Mesenteric fat pad (tissue), 1 donor: ENCODE results near the gene MYH10. TPM values are rescaled to one million over a fixed set of nuclear protein-coding genes. Genes with fewer than 3 reads are reported as not detected.
"Not testable (repeated sequence)": the region's sequence is repeated elsewhere in the genome, so short reads cannot be mapped to it uniquely, and the experiment has no call there.

Experiments
- DNase-seq: peaks from one replicate; pipeline ENCODE4 v3.0.0-alpha.2; 2020; ENCODE audit warnings: low spot score
- total RNA-seq: library from RNA; stranded (reverse); fragmentation: NEBNext Ultra II Directional; extraction: Animal tissue kit (Norgen Biotek cat#: 25700); gene quantifications from one replicate; pipeline ENCODE4 v1.2.1, GENCODE V29; 2021
- donor health status: DM: yes; HTN: yes; CAD: no.

MYH10 gene
- total RNA-seq, 1 donor from 2014 or later: 63.4 TPM

DNA sequence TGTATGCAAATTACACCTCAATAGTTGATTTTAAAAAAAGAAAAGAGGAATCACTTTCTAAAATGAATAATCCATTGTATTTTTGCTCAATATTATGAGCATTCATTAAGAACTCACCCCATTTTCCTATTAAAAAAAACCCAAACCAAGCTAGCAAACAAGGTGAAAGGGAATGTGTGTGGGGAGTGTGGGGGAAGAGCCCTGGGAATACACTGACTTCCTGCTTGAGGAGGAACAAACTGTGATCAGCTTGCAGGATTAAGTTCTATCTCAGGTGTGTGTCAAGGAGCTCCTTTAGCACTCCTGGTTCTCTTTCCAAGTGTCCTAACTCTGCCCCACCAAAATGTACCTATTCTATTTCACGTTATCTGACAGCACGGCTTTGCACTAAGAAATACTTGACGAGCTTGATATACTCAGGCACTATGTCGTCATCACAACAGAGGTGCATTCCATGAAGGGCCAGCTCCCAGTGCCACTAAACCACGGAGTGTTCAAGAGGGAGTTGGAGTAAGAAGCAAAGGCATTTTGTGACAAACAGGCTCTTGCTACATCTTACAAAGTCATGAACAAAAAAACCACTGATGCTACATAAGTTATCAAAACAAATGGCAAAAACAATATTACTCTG lies 73.2 kb downstream of the MYH10 start:
- DNase-seq: no peak

DNA sequence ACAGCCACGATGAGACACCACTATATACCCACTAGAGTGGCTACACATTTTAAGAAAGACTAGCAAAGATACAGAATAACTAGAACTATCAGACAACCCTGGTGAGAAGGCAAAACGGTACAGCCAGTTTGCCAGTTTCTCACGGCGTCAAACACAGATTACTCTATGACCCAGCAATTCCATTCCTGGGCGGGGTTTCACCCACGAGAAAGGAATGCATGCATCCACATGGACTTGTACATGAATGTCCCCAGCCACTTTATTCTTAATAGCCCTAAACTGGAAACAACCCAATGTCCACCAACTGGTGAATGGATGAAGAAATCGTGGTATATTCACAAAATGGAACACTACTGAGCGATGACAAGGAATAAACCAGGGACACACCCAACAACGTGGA lies 74.5 kb downstream of the MYH10 start:
- DNase-seq: no peak

GRCh38 chr17:8555062-8555461 lies 75.5 kb downstream of the MYH10 start:
- DNase-seq: no peak

GRCh38 chr17:8552577-8553320 lies 77.8 kb downstream of the MYH10 start:
- DNase-seq: no peak

DNA sequence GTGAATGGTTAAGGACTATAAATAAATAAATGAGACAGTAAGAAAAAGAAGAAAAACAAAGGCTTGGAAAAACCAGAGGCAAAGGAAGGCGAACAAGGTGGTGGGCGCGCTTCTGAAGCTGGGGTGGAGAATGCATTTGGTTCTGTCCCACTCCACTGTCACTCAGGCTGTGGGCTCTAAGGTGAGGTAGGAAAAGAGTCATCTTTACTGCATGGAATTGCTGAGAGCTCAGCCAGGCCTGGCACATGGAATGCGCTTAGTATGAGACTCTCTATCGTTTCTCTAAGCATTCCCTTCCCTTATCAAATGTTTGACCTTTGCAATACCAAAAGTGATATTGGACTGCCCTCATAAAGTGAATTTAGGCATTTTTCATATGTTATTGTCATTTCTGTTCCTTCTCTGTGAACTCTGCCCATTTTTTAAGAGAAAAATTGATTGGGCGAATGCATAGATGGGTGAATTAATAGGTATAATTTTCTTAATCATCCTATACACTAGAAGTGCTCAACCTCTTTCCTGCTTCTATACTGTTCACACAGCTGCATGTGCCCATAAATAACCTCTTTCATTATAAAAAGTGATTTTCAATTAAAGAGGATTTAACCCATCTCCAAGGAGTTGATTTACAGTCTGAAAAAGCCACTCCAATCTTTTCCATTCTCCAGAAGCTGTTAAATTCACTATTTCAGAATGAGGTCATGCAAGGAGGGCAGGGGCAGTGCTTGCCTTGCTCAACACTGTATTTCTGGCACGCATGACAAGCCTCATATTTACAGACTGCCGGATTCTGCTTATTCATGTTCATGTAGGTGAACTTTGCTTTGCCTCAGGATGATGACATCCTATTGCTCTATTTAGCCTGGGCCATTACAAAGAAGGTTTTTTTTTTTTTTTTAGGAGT lies 87.7 kb downstream of the MYH10 start:
- DNase-seq: no peak

GRCh38 chr17:8539976-8540375 lies 90.5 kb downstream of the MYH10 start:
- DNase-seq: not testable (repeated sequence)

DNA sequence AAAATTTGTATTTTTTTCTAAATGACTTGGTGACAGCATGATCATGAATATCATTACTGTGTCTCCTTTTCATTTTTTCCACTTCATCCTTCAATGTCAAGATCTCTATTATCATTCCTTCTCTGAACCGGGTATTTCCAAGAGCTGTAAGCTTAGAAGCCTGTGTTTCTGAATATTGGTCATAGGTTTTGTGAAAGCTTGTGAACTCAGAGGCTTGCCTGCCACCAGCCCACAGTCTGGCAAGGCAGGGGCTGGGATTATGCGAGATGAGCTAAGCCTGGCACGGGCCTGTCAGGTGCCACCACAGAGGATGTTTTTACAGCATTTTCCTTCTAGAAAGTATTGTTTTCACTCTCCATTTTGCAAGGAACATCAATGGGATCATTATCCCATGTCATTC lies 92.8 kb downstream of the MYH10 start:
- no peak for DNase-seq

- no peak for DNase-seq
Measured at GRCh38 chr17:8534498-8535188, 95.9 kb downstream of the MYH10 start.

DNA sequence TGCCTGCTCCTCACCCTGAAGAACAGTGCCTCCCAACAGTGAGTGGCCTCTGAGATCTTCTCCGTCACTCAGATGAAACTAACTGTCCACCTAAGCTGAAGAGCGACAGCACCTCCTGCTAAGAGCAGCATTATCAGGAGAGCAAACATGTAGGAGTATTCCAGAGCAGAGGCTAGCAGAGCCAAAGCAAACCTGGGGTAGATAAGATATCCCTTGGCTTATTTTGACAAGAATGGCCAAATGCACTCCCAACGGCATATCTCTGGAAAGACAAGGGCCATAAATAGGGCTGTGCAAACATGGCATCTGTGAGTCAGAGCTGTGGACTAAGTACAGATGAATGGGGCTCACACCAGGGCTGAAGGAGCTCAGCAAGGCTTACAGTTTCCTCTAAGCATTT lies 98.5 kb downstream of the MYH10 start:
- no peak for DNase-seq

DNA sequence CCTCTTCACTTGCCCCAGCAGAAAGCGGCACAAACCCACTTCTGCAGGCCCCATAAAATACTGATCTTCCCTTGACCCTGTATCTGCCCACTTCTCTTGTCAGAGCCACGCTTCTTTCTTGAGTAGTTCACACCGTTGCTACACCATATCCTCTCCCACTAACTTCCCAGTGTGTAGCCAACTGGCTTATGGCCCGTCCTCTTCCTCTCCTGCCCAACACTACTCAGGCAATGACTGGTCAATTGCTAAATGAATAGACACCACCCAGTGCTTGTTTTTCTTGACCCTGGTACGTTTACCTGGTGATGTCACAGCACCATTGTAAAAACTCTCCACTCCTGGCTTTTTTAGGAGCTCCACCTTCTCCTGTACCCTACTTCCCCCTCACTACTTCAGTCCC lies 107.9 kb downstream of the MYH10 start:
- no peak for DNase-seq

DNA sequence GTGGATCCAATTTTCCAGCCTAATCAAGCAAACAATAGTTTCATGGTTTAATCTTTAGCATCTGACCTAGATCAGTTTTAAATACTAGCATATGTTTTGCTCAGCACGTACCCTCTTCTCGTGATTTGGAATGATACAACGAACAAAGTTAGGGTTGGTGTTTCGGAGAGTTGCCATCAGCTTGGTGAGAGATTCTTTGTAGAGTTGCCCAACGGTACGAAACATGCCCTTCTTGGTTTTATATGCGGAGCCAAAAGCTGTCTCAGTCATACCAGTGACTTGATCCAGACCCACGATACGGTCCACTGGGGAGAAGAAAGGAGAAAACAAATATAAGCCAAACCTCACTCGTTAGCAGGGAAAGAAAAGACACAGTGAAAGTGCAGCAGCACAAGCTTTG lies 109.5 kb downstream of the MYH10 start:
- no peak for DNase-seq

- DNase-seq: no peak
Measured at GRCh38 chr17:8518850-8519249, 111.7 kb downstream of the MYH10 start.

GRCh38 chr17:8518326-8518725 lies 112.2 kb downstream of the MYH10 start:
- no peak for DNase-seq

DNA sequence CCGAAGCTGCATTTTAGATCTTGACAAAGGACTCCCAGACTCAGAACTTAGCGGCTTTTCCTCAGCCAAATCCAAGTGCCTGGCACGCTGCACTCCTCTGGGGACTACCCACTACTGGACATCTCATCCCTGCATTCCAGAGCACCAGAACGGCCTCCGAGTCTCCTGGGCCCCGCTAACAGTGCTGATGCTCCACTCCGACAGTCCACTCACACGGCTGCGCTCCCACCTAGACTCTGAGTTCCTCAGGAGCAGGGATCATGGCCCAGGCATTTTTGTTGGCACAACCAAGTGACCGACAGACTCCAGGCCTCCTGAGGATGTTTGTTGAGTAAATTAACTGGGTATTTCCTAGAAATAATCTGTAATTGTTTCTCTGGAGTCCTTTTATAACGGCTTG lies 115.7 kb downstream of the MYH10 start:
- no peak for DNase-seq

DNA sequence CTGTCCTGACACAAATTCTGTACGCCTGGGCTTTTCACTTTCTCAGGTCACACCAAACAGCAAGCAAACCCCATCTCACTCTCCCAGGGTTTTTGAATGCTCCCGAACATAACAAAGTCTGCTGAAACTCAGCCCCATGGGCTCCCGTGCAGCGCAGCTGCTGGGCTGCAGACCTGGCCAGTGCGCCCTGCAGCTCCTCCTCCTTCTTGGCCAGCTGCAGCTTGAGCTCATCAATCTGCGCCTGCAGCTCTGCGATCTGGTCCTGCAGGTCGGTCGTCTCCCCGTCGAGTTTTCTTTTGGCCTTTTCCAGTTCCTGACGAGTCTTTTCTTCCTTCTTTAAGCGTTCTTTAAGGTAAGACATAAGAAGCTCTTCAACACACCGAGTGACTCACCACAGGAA lies 124.4 kb downstream of the MYH10 start:
- no peak for DNase-seq

GRCh38 chr17:8504460-8505207 lies 125.9 kb downstream of the MYH10 start:
- DNase-seq: no peak

DNA sequence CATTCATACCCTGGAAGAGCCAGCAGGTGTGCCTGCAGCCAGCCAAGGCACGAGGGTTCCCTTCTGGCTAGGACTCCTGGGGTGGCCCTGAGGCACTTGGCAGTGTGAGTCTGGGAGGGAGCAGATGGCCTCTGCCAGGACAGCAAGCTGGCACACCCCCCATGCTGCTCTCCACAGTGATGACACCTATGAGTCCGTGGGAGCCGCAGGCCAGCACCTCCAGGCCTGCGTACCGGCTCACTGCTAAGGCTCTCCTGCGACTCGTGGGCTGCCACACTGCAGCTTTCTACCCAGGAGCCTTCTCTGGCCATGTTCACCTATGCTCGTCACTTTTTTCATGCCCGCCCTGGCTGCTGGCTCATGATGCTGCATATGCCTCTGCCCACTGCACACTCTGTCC lies 126.7 kb downstream of the MYH10 start:
- DNase-seq: no peak

GRCh38 chr17:8503368-8503767 lies 127.2 kb downstream of the MYH10 start:
- no peak for DNase-seq

DNA sequence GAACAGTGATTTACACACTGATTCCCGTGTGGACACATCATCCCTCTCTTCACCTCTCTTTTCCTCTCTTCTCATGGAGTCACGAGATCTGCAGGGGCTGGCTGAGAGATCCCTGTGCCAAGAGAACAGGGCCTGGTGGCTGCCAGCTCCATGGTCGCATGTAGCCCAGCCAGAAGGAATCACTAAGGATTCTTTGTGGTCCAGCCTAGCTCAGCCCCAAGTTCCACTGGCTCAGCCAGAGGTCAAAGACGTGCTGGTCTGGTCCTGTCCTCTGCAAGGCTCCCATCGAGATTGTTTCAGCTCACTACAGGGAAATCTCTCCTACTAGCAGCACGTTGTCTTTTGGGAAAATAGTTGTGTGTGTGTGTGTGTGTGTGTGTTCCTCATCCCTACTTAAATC lies 128.4 kb downstream of the MYH10 start:
- DNase-seq: no peak

DNA sequence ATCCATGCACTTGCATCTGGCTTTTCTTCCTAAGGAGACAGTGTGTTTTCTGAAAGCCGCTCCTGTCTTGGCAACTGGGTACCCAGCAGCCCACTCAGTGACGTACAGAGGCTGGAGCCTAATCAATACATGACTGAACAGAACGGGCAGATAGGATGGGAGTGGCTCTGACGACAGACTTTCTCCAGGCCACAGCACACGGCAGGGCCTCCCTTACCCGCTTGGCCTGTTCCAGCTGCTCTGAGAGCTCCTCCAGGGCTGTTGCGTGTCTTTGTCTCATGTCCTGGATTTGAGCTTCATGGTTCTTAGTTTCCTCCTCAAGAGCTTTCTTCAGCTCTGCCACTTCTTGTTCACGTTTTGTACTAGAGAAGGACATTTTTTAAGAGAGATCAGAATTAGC lies 129.9 kb downstream of the MYH10 start:
- no peak for DNase-seq

DNA sequence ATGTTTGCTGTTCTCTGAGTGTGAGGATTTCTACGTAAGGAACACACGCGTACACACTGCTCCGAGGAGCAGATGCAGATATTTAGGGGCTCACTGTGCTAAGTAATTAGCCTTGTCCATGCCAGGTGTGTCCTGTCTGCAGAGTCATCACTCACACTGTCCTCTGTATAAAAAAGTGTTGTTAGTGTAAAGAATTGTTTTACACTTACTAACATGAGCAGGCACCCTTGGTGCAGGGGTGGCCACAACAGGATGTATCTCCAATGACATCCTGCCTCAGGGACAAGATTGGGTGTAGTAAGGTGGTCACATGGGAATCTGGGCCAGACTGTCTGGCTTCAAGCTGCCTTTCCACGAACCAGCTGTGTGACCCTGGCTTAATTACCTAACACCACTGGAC lies 130.9 kb downstream of the MYH10 start:
- no peak for DNase-seq
